AG08396 (cell line): ENCODE measurements around the gene ZFYVE28.
"Not testable (repeated sequence)": the region's sequence is repeated elsewhere in the genome, so short reads cannot be mapped to it uniquely, and the experiment has no call there.

Source experiments
- DNase-seq: peaks from one replicate; pipeline ENCODE4 v3.0.0; 2012; ENCODE audit warnings: low spot score, mixed read lengths

The ZFYVE28 gene

GRCh38 chr4:2446656-2447564, 28.5 kb upstream of the ZFYVE28 start:
- DNase-seq, result no peak

- DNase-seq, result no peak
These were observed 27.1 kb upstream of the ZFYVE28 start for GRCh38 chr4:2445571-2445970.

- no peak for DNase-seq
These were observed 26.7 kb upstream of the ZFYVE28 start for GRCh38 chr4:2445130-2445529.

- no peak for DNase-seq
These were observed 25.7 kb upstream of the ZFYVE28 start for GRCh38 chr4:2443956-2444740.

GRCh38 chr4:2443061-2443730, 24.8 kb upstream of the ZFYVE28 start:
- no peak for DNase-seq

- DNase-seq, result no peak
These were observed 23.9 kb upstream of the ZFYVE28 start for GRCh38 chr4:2442175-2442993.

- DNase-seq, result peak; percentile 83
These were observed 23.1 kb upstream of the ZFYVE28 start for GRCh38 chr4:2441393-2442174.

GRCh38 chr4:2438822-2439718, 20.6 kb upstream of the ZFYVE28 start:
- no peak for DNase-seq

GRCh38 chr4:2437475-2438215, 19.2 kb upstream of the ZFYVE28 start:
- DNase-seq, result no peak

GRCh38 chr4:2436761-2437474, 18.5 kb upstream of the ZFYVE28 start:
- DNase-seq, result no peak

- DNase-seq, result no peak
These were observed 17.9 kb upstream of the ZFYVE28 start for GRCh38 chr4:2436301-2436700.

GRCh38 chr4:2434420-2434819, 16.0 kb upstream of the ZFYVE28 start:
- DNase-seq, result no peak

- DNase-seq, result no peak
These were observed 15.3 kb upstream of the ZFYVE28 start for GRCh38 chr4:2433609-2434350.

GRCh38 chr4:2432991-2433530, 14.6 kb upstream of the ZFYVE28 start:
- DNase-seq, result no peak

- no peak for DNase-seq
These were observed 13.6 kb upstream of the ZFYVE28 start for GRCh38 chr4:2432004-2432403.

GRCh38 chr4:2429945-2430757, 11.7 kb upstream of the ZFYVE28 start:
- DNase-seq, result not testable (repeated sequence)
